Activated T-cell treated with anti-CD3 and anti-CD28 coated beads for 24 hours (primary cell): ENCODE data around the gene NINJ1.

Source experiments
- DNase-seq: peaks from one replicate; pipeline ENCODE4 v3.0.0-alpha.2; 2020; ENCODE audit warnings: low read depth

Gene NINJ1

DNA sequence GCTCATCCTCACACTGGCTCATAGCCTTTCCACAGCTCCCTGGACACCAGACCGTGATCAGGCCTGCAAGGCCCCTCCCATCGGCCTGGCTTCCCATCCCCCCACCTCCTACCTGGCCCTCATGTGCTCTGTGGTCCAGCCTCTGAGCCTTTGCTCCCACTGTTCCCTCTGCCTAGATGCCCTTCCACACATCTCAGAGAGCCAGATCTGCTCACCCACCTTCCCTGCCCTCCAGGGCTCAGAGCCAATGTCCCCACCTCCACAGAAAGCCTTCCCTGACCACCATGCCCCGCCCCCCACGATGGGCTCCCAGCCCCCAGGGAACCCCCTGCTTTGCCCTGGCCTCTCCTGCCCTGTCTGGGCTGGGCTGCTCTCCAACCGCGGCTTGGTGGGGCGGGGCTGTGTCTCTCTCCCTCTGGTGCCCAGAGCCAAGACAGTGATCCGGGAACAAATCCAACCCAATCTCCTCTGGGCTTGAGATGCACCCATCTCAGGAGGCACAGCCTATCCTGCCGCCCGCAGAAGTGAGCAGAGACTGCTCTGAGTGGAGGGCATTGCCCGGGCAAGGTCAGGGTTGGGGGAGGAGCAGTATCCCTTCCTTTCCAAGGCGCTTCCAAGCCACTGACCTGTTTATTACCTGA lies 1.6 kb downstream of the NINJ1 start:
- no peak for DNase-seq

DNA sequence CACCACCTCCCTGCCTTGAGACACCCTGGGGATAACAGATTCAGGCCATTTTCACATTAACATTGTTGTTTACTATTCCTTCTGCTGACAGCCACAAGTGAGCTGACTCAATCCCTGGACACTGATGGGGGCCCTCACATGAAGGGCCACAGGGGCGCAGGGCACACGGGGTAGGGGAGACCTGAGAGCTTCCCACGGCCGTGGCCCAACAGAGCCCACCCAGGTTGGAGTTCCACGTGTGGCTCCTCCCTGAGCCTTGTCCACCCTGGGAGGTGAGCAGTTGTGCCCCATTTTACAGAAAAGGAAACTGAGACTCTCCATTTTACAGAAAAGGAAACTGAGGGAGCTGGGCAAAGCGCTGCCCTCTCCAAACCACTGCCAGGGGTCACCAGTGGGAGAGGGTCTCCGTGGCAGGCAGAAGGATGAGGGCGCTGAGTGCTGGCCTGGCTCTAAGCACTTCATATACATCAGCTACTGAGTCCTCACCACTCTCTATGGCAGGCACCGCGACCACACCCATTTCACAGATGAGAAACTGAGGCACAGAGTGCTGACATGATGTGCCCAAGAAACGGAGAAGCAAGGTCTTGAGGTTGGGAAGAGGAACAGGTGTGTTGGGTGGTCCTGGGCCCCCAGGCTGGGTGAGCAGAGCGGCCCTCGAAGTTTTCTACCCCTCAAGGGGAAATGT lies 2.3 kb downstream of the NINJ1 start:
- DNase-seq: no peak

DNA sequence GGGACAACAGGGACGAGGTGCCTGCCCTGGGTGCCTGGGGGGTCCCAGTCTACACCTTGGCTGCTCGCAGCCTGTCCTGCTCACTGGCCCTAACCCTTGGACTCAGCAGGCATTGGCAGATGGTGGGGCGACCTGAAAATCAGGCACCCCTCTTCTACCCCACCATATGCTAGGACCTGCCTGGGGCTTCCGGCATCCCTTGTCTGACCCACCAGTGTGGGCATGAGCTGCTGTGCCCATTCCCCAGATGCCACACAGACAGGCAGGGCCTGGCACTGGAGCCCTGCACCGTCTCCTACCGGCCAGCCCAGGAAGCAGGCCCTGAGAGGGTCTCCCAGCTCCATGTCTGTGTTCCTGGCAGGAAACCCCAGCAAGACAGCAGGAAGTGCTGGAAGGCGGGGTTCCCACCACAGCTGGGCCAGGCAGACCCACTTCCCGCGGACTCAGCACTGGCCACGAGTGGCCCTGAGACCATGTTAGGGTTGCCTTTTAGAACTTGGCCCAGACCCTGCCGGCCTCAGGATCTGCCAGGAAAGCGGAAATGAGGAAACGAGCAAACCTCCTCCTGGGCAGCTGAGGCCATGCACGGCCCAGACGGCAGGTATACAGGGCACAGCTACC lies 3.1 kb downstream of the NINJ1 start:
- DNase-seq: no peak

DNA sequence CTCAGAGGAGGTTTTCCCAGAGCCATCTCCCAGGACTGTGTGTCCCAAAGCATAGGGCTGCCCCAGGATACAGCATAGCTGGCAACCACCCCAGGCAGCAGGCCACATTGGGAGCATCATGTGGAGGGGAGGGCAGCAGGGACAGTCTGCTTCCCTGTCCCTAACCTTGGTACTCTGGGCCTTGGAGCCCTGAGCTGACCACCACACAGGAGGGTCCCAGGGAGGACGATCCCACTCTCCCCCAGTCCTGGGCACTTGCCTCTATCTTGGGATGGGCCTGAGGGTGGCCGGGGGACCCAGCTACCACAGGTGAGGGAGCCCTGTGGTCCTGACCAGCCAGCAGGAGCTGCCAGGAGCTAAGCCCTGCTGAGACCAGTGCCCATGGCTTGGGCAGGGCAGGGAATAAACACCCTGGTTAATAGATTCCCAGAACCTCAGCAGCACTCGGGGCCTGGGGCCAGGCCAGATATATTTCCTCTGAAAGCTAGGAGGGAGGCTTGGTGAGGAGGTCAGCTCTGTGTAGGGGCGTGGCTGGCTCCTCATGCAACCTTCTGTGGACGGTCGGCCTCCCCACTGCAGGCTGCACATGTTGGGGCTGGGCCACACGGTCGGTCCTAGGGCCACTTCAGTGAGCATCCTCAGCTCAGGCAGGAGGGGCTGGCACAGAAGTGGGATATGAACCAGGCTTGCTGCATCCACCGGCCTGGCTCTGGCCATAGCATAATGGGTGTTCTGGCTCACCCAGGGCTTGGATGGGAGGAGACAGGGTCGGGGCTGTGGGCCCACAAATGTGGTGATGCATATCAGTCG lies 4.2 kb downstream of the NINJ1 start:
- DNase-seq: no peak

DNA sequence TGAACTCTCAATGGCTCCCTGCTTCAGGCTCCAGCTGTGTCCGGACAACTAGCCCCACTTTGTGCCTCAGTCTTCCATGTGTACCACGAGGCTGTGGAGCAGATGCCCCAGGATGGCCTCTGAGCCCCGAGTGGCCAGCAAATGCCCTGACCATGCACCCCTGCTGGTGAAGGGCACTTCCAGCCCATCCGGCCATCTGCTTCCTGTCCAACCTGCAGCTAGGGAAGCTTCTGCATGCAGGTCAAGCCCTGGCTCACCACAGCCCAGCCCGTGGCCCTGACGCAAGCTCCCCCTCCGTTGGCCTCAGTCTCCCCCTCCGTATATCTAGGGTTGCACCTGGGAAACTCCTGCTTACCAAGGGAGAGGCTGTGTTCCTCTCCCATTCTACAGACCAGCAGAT lies 4.8 kb downstream of the NINJ1 start:
- DNase-seq: no peak

DNA sequence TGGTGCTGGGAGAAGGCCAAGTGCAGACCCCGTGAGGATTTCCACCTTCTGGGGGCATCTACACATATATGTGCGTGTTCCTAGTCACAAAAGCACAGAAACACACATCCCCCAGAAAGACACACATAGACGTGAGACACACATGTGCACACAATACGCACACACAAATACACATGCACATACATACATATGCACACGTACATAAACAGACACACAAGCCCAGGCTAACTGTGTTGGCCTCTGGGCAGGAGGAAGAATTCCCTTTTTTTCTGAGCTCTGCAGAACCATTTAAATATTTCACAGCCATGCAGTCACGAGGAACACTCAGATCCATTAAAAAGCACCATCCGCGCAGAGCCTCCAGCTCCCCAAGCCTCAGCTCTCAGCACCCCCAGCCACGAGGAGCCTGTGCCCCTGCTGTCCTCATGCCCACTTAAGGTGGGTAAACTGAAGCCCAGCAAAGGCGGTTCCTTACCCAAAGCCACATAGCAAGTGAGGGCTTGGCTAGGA lies 5.3 kb downstream of the NINJ1 start:
- DNase-seq: no peak

DNA sequence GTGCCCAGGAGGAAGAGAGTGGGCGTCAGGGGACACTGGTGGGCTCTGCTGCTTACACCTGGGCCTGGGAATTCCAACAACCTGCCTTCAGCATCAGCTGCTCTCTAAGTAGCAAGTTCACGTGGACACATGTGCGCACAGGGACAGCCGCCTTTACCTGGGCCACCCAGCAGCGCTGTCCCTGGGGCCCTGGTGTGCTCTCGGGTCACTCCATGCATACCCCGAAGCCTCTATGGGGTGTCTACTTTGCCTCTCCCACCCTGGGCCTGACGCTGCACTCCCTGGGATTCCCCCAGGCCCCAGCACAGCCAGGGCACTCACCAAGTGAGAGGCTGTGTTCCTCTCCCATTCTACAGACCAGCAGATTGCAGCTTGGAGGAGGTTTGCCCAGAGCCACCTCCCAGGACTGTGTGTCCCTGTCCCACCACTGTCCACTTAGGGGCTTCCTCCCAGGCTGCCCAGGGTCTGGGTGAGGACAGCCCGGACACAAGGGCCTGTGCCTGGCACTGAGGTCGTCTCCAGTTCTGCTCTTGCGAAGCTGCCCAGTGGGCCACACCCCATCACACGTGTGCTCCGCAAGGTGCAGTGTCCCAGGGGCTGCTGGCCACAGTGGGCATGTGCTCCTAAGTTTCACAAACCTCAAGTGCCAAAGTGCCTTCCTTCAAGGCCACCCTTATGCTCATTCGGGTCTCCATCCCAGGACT lies 5.9 kb downstream of the NINJ1 start:
- DNase-seq: no peak

DNA sequence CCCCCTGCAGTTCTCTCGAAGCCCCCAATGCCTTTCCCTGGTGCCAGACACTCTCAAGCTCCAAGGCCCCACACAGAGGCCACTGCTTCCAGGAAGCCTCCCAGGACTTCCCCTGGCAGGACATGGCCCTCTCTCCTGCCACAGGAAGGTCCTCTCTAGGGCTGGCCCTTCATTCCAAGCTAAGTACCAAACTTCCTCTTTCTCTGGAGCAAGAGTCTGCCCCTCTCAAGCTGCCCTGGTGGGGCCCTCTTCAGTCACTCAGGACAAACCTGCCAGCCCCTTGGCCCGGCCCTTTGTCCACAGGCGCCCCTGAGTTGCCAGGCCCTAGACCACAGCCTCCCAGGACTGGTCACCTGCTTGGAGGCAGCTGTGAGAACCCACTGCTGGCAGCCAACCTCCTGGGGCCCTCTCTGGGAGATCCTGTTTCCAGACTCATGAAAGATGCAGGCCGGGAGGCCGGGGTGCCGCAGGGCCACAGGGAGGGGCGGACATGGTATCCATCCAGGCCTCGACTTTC lies 6.6 kb downstream of the NINJ1 start:
- DNase-seq: no peak

DNA sequence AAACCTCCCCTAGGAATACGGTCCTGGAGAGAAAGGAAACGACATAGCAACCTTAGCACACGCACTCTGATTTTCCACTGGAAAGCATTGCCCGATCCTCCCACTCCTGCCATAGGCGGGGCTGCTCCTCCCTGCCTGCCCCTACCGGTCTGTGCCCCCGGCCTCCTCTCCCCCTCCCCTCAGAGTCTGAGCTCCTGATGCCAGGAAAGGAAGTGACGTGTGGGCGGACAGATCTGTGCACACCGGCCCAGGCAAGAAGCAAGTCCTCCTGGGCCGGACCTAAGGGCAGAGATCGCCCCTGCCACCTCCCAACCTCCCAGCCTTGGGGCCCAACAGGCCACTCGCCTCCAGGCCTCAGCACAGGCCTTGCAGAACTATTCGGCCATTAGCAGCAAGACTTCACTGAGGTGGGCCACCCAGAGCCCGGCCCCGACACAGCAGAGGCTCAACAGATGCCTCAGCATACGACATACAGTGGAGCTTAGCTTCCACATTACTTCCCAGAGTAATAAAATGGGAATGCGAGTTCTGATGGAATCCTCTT lies 7.2 kb downstream of the NINJ1 start:
- no peak for DNase-seq

DNA sequence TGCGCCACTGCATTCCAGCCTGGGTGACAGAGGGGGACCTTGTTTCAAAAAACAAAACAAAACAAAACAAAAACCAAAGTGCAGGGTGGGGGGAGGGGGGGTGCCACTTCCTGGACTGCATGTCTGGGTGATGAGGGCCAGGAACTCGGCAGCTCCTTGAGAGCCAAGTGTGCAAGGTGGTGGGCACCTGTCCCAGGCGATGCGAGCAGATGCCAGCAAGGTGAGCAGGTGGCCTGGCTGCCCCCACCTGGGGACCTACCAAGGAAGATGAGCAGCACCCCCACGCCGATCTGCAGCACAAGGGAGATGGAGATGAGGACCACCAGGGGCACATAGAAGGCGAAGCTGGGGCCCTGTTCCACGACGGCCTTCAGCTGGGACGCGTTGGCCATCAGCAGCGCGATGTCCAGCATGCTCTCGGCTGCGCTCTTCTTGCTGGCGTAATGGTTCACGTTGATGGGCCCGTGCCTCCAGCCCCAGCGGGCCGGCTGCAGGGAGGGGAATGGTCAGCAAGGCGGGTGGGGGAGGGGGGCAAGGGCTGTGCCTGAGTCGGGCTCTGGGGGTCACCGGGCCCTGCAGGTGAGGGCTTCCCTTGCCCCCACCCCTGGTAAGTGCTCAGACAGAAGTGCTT lies 7.8 kb downstream of the NINJ1 start:
- no peak for DNase-seq

DNA sequence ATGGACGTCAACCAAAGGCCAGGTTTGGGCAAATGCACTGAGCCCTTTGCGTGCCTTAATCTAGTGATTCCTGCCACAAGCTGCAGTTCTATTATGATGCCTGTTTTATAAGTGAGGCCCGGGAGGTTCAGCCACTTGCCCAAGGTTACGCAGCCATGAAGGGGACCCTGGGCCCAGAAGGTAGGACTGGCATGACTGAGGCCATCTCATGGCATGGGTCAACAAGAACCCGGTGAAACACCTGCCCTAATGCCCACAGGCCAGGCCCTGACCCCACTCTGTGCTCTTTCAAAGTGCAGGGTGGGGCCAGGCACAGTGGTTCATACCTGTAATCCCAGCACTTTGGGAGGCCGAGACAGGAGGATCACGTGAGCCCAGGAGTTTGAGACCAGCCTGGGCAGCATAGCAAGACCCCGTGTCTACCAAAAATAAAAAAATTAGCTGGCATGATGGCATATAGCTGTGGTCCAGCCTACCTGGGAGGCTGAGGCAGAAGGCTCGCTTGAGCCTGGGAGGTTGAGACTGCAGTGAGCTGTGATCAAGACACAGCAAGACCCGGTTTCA lies 8.6 kb downstream of the NINJ1 start:
- no peak for DNase-seq

DNA sequence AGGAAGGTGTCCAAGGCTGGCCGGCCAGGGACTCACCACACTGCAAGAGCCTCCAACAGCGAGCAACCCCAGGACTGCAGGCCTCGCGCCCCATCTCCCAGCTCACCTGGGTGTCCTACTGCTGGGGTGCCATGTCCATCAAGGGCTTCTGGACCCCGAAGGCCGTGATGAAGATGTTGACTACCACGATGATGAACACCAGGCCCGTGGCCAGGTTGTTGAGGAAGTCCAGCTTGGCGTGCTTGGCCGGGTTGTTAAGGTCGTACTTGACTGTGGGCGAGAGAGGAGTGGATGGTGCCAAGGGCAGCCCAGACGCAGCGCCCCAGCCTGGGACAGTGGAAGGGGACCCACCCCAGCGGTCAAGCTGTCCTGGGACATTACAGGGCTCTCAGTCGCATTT lies 9.3 kb downstream of the NINJ1 start:
- no peak for DNase-seq

DNA sequence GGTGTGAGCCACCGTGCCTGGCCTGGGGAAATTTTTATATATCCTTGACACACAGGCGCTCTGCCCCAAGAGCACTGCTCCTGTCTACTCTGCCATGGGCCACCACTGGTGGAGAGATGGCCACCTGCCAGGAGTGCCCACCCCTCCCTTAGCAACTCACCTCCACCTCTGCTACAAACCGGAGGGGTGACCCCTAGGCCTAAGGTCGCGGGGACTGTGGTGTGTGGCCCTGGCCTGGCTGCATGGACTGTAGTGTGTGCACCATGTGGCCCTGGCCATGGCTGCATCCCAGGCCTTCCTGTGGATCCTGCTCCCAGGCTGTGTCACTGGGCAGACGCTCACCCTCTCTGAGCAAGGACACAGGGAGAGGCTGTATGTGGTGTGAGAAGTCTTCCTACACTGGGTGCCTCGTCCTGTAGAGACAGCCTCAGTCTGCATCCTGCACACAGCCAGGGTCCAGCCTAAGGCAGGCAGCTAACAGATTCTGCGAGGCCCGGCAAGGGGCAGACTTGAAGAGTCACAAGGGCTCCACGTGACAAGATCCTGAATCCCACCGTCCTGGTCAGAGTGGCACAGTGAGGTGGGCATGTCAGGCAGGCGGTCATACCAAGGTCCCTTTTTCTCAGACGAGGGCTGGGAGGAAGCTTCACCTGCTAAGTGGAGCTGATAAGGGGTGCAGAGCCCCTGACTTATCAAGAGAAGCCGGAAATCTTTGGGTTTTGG lies 10.3 kb downstream of the NINJ1 start:
- DNase-seq: no peak

DNA sequence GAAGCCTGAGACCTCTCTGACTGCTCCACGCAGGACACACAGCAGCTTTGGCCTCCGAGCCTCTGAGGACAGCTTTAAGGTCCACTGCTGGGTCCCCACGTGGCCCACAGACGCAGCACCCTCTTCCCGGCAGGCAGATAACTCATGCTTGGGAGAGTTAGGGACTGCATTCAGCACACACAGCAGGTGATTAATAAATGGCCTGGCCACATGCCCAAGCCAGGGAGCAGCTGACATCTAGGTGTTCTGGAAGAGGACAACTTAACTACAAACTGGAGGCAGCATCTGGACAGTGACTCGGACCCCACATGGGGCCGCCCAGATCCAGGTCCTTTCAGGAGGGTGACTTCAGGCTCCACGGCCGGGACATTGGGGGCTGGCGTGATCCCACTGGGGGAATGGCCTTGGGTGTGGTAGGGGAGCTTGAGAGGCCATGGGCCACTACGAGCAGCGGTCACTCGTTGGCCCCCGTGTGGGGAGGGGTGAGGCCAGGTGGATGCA lies 11.3 kb downstream of the NINJ1 start:
- no peak for DNase-seq

DNA sequence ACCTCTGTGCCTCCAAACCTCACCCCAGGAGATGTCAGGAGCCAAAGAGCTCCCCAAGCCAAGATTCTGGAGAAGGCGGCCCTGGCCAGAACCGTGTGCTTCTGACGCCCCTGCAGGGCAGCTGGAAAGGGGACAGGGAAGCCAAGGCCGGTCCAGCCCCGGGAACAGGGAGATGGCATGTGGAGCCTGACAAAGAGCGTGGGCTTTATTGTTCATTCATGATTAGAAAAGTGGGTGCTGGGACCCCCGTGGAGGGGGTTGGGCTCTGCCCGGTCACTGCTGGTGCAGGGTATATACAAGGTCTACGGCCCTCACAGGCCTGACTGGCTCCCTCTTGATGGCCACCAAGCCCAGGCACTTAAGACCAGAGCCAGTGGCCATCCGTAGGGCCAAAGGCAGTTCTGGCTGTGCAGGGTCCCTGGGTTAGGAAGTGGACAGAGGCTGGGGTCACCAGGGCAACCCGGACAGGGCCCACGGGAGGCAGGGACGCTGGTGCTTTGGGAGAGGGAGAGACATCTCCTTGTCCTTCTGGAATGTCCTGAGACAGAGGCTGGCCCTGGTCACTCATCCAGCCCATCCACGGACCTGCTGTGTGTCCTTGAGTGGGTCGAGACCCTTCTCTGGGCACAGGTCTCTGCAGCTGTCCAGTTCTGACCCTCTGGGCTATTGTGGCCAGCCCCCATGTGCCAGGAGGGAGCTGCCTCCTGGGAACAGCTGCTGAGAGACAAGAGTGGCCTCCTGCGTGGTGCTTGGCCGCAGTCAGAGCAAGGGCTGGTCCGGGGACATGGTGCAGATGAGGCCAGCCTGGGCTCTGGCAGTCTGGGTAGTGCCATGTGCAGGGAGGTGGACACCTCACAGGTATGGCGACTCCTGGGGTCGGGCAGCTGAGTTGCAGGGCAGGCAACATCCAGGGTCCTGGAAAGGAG lies 12.5 kb downstream of the NINJ1 start:
- DNase-seq: no peak

DNA sequence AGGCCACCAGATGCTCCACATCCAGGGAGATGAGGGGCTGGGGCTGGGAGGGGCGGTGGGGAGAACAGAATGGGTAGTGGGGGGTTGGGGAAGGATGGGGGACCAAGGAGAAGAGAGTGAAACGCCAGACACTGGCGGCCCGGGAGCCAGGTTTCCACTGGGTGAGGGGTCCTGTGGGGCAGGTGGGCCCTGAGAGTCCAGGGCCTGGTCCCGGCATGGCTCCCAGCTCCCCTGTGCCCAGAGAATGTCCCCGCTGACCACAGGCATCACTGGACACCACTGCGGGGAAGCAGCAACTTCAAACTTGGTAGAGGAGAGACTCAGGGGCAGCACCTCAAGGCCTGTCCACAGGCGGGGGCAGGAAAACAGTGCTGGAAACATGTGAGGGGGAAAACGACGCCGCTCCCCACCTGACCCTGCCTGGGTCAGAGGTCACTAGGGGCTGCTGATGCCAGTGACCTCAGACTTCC lies 13.2 kb downstream of the NINJ1 start:
- no peak for DNase-seq

DNA sequence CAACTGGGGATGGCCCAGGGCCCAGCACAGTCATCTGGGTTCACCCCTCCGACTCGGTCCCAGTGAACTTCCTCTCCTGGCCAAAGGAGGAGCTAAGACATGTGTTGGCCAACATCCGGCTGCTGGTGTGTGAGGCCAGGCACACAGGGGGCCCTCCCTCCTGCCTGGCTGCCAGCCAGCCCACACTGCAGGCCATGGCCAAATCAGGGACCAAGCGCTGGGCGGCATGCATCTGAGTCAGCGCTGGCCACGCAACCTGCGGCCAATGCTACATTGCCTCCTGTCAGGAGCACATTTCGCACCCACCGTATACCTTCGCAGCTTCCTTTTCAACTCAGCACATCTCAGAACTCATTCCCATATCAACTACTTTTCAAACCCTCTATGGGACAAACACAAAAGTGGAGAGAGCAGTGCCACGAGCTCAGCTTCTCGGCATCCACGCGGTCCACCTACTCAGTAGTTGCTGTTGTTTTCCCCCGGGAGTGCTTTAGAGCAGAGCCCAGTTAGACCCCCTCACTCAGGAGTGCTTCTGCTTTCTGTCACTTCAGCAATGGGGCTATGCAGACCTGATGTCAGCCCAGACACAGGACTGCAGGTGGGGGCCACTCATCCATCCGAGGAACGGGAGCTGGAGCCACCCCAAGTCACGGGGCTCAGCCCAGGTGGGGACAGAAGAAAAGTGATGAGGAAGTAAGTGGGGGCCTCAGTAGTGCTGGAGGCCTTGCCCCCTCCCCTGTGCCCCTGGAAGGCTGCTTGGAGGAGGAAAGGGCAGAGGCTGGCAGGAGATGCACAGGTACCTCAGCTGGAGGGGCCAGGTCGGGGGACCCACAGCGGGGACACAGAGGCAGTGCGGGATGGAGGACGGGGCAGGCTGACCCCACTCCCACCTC lies 13.9 kb downstream of the NINJ1 start:
- DNase-seq: no peak

DNA sequence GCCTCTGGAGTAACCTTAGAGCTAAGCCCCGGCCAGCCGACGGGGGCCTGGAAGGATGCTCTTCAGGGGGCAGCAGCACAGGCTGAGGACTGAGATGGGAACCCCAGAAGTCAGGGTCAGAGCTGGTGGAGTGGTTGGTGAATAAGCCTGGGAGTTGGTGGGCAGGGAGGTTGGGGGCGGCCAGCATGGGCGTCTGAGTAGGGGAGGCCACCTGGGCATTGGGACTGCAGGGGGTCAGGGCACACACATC lies 14.4 kb downstream of the NINJ1 start:
- no peak for DNase-seq
